ENCODE results near the gene HMOX1.

DNA sequence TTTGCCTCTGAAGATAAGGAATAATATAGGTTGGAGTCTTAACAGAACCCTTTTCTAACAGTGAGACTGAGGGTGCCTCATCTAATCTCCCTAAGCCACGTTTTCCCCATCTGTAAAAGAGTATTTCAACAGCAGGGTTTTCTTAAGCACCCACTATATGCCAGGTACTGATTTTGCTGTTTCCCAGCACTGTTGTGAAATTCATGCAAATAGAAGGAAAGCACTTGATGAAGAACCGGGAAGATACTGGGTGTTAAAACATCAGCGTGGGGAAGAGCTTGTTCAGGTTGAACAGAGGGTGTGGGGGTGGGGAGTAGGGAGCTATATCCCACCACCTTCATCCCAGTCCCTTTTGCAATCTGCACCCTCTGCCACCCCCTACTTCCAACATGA is 2.8 kb downstream of the HMOX1 start:
- TF ChIP-seq, protein P1, sequence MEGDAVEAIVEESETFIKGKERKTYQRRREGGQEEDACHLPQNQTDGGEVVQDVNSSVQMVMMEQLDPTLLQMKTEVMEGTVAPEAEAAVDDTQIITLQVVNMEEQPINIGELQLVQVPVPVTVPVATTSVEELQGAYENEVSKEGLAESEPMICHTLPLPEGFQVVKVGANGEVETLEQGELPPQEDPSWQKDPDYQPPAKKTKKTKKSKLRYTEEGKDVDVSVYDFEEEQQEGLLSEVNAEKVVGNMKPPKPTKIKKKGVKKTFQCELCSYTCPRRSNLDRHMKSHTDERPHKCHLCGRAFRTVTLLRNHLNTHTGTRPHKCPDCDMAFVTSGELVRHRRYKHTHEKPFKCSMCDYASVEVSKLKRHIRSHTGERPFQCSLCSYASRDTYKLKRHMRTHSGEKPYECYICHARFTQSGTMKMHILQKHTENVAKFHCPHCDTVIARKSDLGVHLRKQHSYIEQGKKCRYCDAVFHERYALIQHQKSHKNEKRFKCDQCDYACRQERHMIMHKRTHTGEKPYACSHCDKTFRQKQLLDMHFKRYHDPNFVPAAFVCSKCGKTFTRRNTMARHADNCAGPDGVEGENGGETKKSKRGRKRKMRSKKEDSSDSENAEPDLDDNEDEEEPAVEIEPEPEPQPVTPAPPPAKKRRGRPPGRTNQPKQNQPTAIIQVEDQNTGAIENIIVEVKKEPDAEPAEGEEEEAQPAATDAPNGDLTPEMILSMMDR (conservative IDR thresholded peaks at IDR 0.05 in 1 of 2, IDR thresholded peaks at IDR 0.05 in 1 of 2; ENCODE audit: extremely low read depth in 1 of 2, insufficient read depth in 1 of 2, low read depth in 1 of 2, low read length in 2 of 2) = no peak
- no peak for TF ChIP-seq EZH2 (IDR thresholded peaks at IDR 0.05; ENCODE audit: borderline replicate concordance, low read length)
